Endothelial cell (in vitro differentiated cells): ENCODE measurements around the gene SYNPO2. TPM values are rescaled to one million over a fixed set of nuclear protein-coding genes. Genes with fewer than 3 reads are reported as not detected.

ENCODE experiments used
- DNase-seq: peaks from one replicate; pipeline ENCODE4 v3.0.0; 2021; ENCODE audit warnings: low spot score
- H3K27ac Mint-ChIP-seq: one replicate; pipeline ENCODE4 v1.8.0; 2021; ENCODE audit warnings: mixed read lengths, inconsistent platforms; ENCODE audit not compliant: unreplicated experiment
- H3K27me3 Mint-ChIP-seq: one replicate; pipeline ENCODE4 v1.8.0; 2021; ENCODE audit warnings: mild to moderate bottlenecking, moderate library complexity, mixed read lengths, inconsistent platforms; ENCODE audit not compliant: unreplicated experiment
- H3K36me3 Mint-ChIP-seq: one replicate; pipeline ENCODE4 v1.8.0; 2021; ENCODE audit warnings: mild to moderate bottlenecking, low read depth, mixed read lengths, inconsistent platforms; ENCODE audit not compliant: unreplicated experiment
- H3K4me1 Mint-ChIP-seq: one replicate; pipeline ENCODE4 v1.8.0; 2021; ENCODE audit warnings: mild to moderate bottlenecking, mixed read lengths, inconsistent platforms; ENCODE audit not compliant: unreplicated experiment
- H3K4me3 Mint-ChIP-seq: one replicate; pipeline ENCODE4 v1.8.0; 2021; ENCODE audit warnings: mild to moderate bottlenecking, mixed read lengths, inconsistent platforms; ENCODE audit not compliant: unreplicated experiment
- H3K9me3 Mint-ChIP-seq: one replicate; pipeline ENCODE4 v1.8.0; 2021; ENCODE audit warnings: mixed read lengths, inconsistent platforms; ENCODE audit not compliant: unreplicated experiment
- total RNA-seq: library from RNA; stranded (reverse); fragmentation: NEBNext Ultra II Directional; extraction: Animal tissue kit (Norgen Biotek cat#: 25700); gene quantifications from one replicate; pipeline ENCODE4 v1.2.1, GENCODE V29; 2021; ENCODE audit not compliant: unreplicated experiment
- TF ChIP-seq, protein P1 (sequence below): fragments of 200-600 bp; sonication (generic); IDR thresholded peaks from one replicate; pipeline ENCODE4 v1.5.0; 2021; ENCODE audit warnings: antibody characterized with exemption; ENCODE audit not compliant: unreplicated experiment

Gene SYNPO2
- total RNA-seq, 1 donor from 2014 or later: 1.1 TPM

DNA sequence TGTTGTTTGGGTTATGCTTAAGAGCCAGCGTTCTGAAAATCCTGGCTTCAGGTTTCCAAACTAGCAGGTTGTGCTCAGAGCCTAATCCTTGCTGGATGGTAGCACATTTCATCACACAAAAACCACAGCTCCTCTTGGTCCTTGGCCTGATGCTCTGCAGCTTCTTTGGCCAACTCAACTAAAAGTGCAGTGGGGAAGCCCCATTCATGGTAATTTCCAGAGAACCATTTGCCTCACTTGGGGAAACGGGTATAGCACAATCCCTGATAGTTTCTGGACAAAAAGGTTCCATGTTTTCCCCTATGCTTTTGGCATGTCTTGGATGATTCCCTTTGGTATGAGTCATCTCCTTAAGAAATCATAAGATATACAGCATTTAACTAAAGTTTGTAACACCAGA lies 78.7 kb downstream of the SYNPO2 start:
- no peak for DNase-seq
- Mint-ChIP-seq H3K27ac (no peak overlapping the region), H3K4me3 (no peak overlapping the region), H3K9me3 (no peaks in the 10 kb centered on the region), H3K36me3 (no peaks in the 10 kb centered on the region), H3K4me1 (peaks cover 7% of the 10 kb centered on the region), H3K27me3 (no peaks in the 10 kb centered on the region)
- TF ChIP-seq, protein P1, sequence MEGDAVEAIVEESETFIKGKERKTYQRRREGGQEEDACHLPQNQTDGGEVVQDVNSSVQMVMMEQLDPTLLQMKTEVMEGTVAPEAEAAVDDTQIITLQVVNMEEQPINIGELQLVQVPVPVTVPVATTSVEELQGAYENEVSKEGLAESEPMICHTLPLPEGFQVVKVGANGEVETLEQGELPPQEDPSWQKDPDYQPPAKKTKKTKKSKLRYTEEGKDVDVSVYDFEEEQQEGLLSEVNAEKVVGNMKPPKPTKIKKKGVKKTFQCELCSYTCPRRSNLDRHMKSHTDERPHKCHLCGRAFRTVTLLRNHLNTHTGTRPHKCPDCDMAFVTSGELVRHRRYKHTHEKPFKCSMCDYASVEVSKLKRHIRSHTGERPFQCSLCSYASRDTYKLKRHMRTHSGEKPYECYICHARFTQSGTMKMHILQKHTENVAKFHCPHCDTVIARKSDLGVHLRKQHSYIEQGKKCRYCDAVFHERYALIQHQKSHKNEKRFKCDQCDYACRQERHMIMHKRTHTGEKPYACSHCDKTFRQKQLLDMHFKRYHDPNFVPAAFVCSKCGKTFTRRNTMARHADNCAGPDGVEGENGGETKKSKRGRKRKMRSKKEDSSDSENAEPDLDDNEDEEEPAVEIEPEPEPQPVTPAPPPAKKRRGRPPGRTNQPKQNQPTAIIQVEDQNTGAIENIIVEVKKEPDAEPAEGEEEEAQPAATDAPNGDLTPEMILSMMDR: no peak

DNA sequence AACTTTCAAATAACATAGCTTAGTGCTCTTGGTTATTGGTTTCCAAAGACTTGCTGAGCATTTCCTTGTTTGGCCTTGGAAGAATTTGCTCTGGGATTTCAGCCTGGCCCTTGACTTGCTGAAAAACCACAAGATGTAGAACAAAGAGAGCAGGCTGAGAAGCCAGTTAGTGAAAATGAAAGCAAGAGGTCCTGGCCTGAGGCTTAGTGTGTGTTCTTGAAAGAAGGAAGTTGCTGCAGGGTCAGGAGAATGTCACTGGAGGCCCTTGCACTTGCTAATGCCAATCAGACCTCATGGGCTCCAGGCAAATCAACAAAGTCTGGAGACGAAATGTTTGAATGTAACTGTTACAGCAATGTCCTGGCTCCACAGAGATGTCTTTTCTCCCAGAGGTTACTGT lies 79.4 kb downstream of the SYNPO2 start:
- H3K36me3 Mint-ChIP-seq: no peaks in the 10 kb centered on the region
- H3K27me3 Mint-ChIP-seq: no peaks in the 10 kb centered on the region
- TF ChIP-seq, protein P1: no peak
- peaks cover 7% of the 10 kb centered on the region for H3K4me1 Mint-ChIP-seq
- no peak overlapping the region for H3K4me3 Mint-ChIP-seq
- peak; percentile 11 for DNase-seq
- H3K27ac Mint-ChIP-seq: no peak overlapping the region
- H3K9me3 Mint-ChIP-seq: no peaks in the 10 kb centered on the region

DNA sequence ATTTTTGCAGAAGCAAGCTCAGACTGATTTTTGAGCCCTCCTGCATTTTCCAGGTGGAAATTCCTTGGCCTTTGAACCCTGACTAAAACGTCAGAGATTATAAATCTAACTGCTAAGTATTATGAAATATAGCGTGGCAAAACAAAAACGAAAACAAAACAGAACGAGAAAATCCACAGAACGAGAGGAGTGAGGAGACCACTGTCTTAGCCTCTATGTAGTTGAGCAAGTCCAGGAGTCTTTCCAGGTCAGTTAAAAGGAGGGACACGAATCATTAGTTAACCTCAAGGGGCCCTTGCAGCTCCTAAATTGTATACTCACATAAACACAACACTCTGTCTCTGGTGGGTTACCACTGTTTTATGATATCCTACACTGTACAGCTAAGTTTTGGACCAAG lies 80.2 kb downstream of the SYNPO2 start:
- TF ChIP-seq, protein P1: no peak
- Mint-ChIP-seq H3K4me3 (no peak overlapping the region), H3K4me1 (peaks cover 7% of the 10 kb centered on the region), H3K9me3 (no peaks in the 10 kb centered on the region), H3K27me3 (no peaks in the 10 kb centered on the region), H3K36me3 (no peaks in the 10 kb centered on the region), H3K27ac (no peak overlapping the region)
- no peak for DNase-seq

DNA sequence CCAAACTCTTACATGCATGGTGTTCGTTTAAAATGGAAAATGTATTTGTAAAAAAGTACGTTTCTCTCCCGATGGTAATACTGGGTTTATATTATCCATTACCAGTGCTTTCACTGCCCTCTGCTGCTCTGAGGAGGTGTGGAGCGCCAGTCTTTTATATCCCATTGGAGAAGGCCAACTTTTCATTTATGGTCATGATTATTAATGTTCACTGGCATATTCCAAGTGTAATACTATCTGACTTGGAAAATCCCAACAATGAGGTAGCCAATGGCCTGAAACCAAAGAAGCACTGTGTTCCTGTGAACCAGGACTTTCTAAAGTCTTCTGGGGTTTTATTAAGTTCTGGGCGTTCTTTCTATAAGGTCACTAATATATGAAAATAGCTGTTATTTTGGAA lies 80.7 kb downstream of the SYNPO2 start:
- H3K4me3 Mint-ChIP-seq: no peak overlapping the region
- H3K9me3 Mint-ChIP-seq: no peaks in the 10 kb centered on the region
- TF ChIP-seq, protein P1: no peak
- peaks cover 7% of the 10 kb centered on the region for H3K4me1 Mint-ChIP-seq
- H3K36me3 Mint-ChIP-seq: no peaks in the 10 kb centered on the region
- peak; percentile 24 for DNase-seq
- no peak overlapping the region for H3K27ac Mint-ChIP-seq
- no peaks in the 10 kb centered on the region for H3K27me3 Mint-ChIP-seq

- H3K27me3 Mint-ChIP-seq: peaks cover 2% of the 10 kb centered on the region
- peaks cover 7% of the 10 kb centered on the region for H3K4me1 Mint-ChIP-seq
- H3K4me3 Mint-ChIP-seq: no peak overlapping the region
- no peak for DNase-seq
- no peaks in the 10 kb centered on the region for H3K36me3 Mint-ChIP-seq
- H3K27ac Mint-ChIP-seq: no peak overlapping the region
- H3K9me3 Mint-ChIP-seq: no peaks in the 10 kb centered on the region
- TF ChIP-seq, protein P1: no peak
These were observed 83.5 kb downstream of the SYNPO2 start for GRCh38 chr4:118972167-118972566.
